Psoas muscle (tissue), 8 donors: ENCODE results near the gene SEMA3F. TPM values are rescaled to one million over a fixed set of nuclear protein-coding genes. Genes with fewer than 3 reads are reported as not detected.

Experiments used
- ATAC-seq, 4 donors: fragments of 200-7000 bp; cut with Tn5 transposase; one replicate each; pipeline ENCODE4 v1.9.1; 2020; ENCODE audit warnings: moderate library complexity in 3 of 4, mild to moderate bottlenecking in 2 of 4
- DNase-seq, 2 donors: peaks; one replicate each; pipeline ENCODE4 v3.0.0-alpha.2; 2020
- H3K27ac ChIP-seq: fragments of 200-600 bp; one replicate; pipeline ENCODE4 v1.8.0; 2022
- H3K27me3 ChIP-seq, 3 donors: fragments of 200-600 bp in 1 of 3; one replicate each; pipeline versions ENCODE4 v1.6.1 to v1.8.0; 2013 to 2022; ENCODE audit warnings: low read length in 2 of 3, mild to moderate bottlenecking in 2 of 3, moderate library complexity in 1 of 3; ENCODE audit not compliant: insufficient read depth in 3 of 3
- H3K36me3 ChIP-seq, 2 donors: fragments of 200-600 bp in 1 of 2; one replicate each; pipeline versions ENCODE4 v1.6.1 to v1.8.0; 2013 to 2022; ENCODE audit warnings: low read depth in 1 of 2, mild to moderate bottlenecking in 1 of 2, moderate library complexity in 1 of 2; ENCODE audit not compliant: insufficient read depth in 1 of 2
- H3K4me1 ChIP-seq: fragments of 200-600 bp; one replicate; pipeline ENCODE4 v1.8.0; 2022
- H3K4me3 ChIP-seq: fragments of 200-600 bp; one replicate; pipeline ENCODE4 v1.8.0; 2022; ENCODE audit warnings: mild to moderate bottlenecking
- H3K9me3 ChIP-seq: fragments of 200-600 bp; one replicate; pipeline ENCODE4 v1.8.0; 2022
- WGBS, 3 donors: extraction: QIAGEN DNeasy Blood & Tissue Kit; methylation state at CpG; one replicate each; pipeline versions ENCODE4 v1.1.6 to v1.1.7; 2013; 5-methylcytosine and 5-hydroxymethylcytosine counted together
- intact Hi-C, 2 donors: fragments of 100-400 bp; cut with DNase I; formaldehyde crosslinking; loops; one replicate each; pipeline versions ENCODE4 v1.11.0 to v1.14.2; 2022
- polyA plus RNA-seq, 3 donors: library from polyadenylated mRNA; stranded (reverse); fragments of 200-250 nt; gene quantifications; one replicate each; pipeline ENCODE4 v1.2.3, GENCODE V29; 2013
- total RNA-seq, 4 donors: library from RNA; stranded (reverse); fragmentation: NEBNext Ultra II Directional in 2 of 4; extraction: Animal tissue kit (Norgen Biotek cat#: 25700) in 2 of 4; gene quantifications; one replicate each; pipeline versions ENCODE4 v1.2.1 to v1.2.4, GENCODE V29; 2021 to 2023
- TF ChIP-seq, protein P1 (sequence below): fragments of 200-600 bp; IDR thresholded peaks from one replicate; pipeline ENCODE4 v1.8.0; 2022; ENCODE audit warnings: antibody characterized with exemption
- donor health status: healthy with polysubstance abuse.
- donor health status: DM: no; HTN: no; CAD: no; lungs with moderate emphysema.
- donor health status: Bipolar disorder and iron deficiency.
- donor health status: healthy.
- donor health status: DM: yes; HTN: yes; CAD: no.
- donor health status: DM: no; HTN: no; CAD: no.
- donor health status: DM: no; HTN: no; CAD: no.
- donor health status: DM: yes; HTN: yes; CAD: no.

Gene SEMA3F
- total and polyA plus RNA-seq, 7 donors, result 4.7 to 13.7 (median 7.6) TPM

DNA sequence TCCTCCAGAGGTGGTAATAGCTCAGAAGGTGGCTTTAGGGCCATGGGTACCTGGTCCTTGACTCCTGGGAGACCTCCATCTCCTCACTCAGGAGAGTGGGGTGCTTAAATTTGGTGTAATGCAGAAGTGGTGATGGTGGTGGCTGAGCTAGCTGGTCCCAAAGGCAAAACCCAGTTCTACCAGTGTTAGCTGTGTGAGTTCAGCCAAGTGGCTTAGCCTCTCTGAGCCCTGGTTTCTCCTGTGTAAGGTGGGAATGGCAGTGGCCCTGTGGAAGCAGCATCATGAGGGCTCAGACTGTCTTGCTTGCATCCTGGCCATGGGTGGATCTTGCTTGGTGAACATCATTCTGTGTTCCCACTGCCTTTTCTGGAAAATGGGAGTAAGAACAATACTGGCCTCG, 9.4 kb downstream of the SEMA3F start:
- Histone ChIP-seq H3K27ac (peak overlapping the region; percentile 69), H3K4me3 (no peak overlapping the region), H3K9me3 (no peaks in the 10 kb centered on the region), H3K4me1 (peaks cover 71% of the 10 kb centered on the region), H3K36me3 (peaks cover 0 to 9% of the 10 kb centered on the region in 2 donors), H3K27me3 (no peaks in the 10 kb centered on the region)
- intact Hi-C loops, result no loop called here
- ATAC-seq, result no peak
- WGBS, 3 donors, result 28 to 50% (median 37%) methylated on average over 1 of the region's 1 CpG
- DNase-seq, result no peak
- TF ChIP-seq, protein P1, sequence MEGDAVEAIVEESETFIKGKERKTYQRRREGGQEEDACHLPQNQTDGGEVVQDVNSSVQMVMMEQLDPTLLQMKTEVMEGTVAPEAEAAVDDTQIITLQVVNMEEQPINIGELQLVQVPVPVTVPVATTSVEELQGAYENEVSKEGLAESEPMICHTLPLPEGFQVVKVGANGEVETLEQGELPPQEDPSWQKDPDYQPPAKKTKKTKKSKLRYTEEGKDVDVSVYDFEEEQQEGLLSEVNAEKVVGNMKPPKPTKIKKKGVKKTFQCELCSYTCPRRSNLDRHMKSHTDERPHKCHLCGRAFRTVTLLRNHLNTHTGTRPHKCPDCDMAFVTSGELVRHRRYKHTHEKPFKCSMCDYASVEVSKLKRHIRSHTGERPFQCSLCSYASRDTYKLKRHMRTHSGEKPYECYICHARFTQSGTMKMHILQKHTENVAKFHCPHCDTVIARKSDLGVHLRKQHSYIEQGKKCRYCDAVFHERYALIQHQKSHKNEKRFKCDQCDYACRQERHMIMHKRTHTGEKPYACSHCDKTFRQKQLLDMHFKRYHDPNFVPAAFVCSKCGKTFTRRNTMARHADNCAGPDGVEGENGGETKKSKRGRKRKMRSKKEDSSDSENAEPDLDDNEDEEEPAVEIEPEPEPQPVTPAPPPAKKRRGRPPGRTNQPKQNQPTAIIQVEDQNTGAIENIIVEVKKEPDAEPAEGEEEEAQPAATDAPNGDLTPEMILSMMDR, result no peak

- H3K9me3 ChIP-seq, result no peaks in the 10 kb centered on the region
- DNase-seq, result peak in 1 of 2 donors; percentile 33
- intact Hi-C loops, result no loop called here
These were observed 10.1 kb downstream of the SEMA3F start for GRCh38 chr3:50164984-50165909.

GRCh38 chr3:50165910-50166538, 10.9 kb downstream of the SEMA3F start:
- Histone ChIP-seq H3K4me1 (peaks cover 82% of the 10 kb centered on the region), H3K36me3 (no peaks in the 10 kb centered on the region), H3K27me3 (no peaks in the 10 kb centered on the region), H3K27ac (peak overlapping the region; percentile 69), H3K4me3 (peak overlapping the region; percentile 32), H3K9me3 (no peaks in the 10 kb centered on the region)
- intact Hi-C loops, result no loop called here
- ATAC-seq (peak in 3 of 4 donors; percentile 7 to 47 (median 43)), DNase-seq (no peak)
- TF ChIP-seq, protein P1, result no peak
- 11 to 17% (median 13%) methylated on average over 15 of the region's 15 CpGs for WGBS, 3 donors

More at GRCh38 chr3:50164984-50165909, 10.1 kb downstream of the SEMA3F start:
- Histone ChIP-seq H3K27ac (peak overlapping the region; percentile 69), H3K4me3 (peak overlapping the region; percentile 16), H3K36me3 (peaks cover 0 to 3% of the 10 kb centered on the region in 2 donors), H3K4me1 (peaks cover 78% of the 10 kb centered on the region), H3K27me3 (no peaks in the 10 kb centered on the region)
- WGBS, 3 donors, result 2 to 7% (median 5%) methylated on average over 7 of the region's 7 CpGs
- TF ChIP-seq, protein P1, result no peak
- peak in 3 of 4 donors; percentile 33 to 38 (median 34) for ATAC-seq

DNA sequence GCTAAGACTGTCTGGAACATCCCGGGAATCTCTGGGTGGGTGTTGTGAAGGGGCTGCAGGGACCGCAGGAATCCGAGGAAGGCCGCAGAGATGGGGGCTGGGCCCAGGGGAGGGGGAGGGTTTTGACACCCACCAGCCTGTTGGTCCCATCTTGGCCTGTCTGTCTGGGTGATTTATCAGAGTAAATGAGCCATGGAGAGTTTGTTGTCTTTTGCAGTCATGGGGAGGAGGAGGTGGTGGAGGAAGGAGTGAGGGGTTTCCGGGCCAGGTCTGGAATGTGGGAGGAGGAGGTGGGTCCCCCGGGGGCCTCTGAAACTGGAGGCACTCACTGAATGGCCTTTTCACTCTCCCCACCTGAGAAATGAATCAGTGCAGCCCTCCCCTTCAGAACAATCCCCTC, 11.5 kb downstream of the SEMA3F start:
- H3K27ac ChIP-seq, result peak overlapping the region; percentile 69
- intact Hi-C loops, result no loop called here
- whole genome bisulfite sequencing, 3 donors, result 55 to 72% (median 58%) methylated on average over 6 of the region's 6 CpGs
- no peaks in the 10 kb centered on the region for H3K9me3 ChIP-seq
- no peaks in the 10 kb centered on the region for H3K27me3 ChIP-seq
- peaks cover 82% of the 10 kb centered on the region for H3K4me1 ChIP-seq
- TF ChIP-seq, protein P1, result no peak
- ATAC-seq (no peak), DNase-seq (no peak)
- no peaks in the 10 kb centered on the region for H3K36me3 ChIP-seq
- peak overlapping the region; percentile 32 for H3K4me3 ChIP-seq
